ENCODE measurements around the gene CUBN. TPM values are rescaled to one million over a fixed set of nuclear protein-coding genes. Genes with fewer than 3 reads are reported as not detected.

The CUBN gene
- total and polyA plus RNA-seq, 10 of the 15 experiments (the other 5 are each of a cell fraction or from before 2014, with no cell fraction given): under 0.01 to 0.14 (median 0.02) TPM; not detected in 6

- WGBS (ENCODE audit: insufficient coverage, insufficient replicate concordance, low lambda C conversion rate, missing lambda C conversion rate): under 1% methylated on average over 6 of the region's 6 CpGs
- ATAC-seq (no peak), DNase-seq (ENCODE audit: low read depth, low spot score) (no peak), FAIRE-seq (no peak)
- ChIA-PET RAD21 (ENCODE audit: unreplicated experiment) (no interaction called here), SMC1A (ENCODE audit: uncharacterized antibody, unreplicated experiment) (no interaction called here), CTCF (no interaction called here), POLR2A (no interaction called here)
- BruUV-seq (replicated peaks): no TSS peak
- Histone ChIP-seq H3K36me3 (ENCODE audit: control insufficient read depth in 2 of 2, insufficient read depth in 2 of 2, low read length in 1 of 2) (no peaks in the 10 kb centered on the region), H3K9me3 (replicated peaks; ENCODE audit: control insufficient read depth, insufficient read depth, low read length) (no peaks in the 10 kb centered on the region), H3K4me1 (ENCODE audit: control insufficient read depth, insufficient read depth, low read length) (no peaks in the 10 kb centered on the region), H3K4me3 (no peak overlapping the region), H3K9ac (ENCODE audit: control insufficient read depth, insufficient read depth, low read length) (no peak overlapping the region), H2AFZ (ENCODE audit: control insufficient read depth, low read depth, low read length) (no peak overlapping the region), H3K4me2 (ENCODE audit: control insufficient read depth, insufficient read depth) (no peak overlapping the region), H3K27ac (ENCODE audit: control insufficient read depth, insufficient read depth) (no peak overlapping the region), H3K79me2 (ENCODE audit: control insufficient read depth, insufficient read depth, low read length) (no peaks in the 10 kb centered on the region), H3K27me3 (replicated peaks in 1 of 2; ENCODE audit: control insufficient read depth in 2 of 2, insufficient read depth in 2 of 2, low read length in 1 of 2) (no peaks in the 10 kb centered on the region), H4K20me1 (ENCODE audit: control insufficient read depth, insufficient read depth) (no peaks in the 10 kb centered on the region)
- intact Hi-C loops (cut with micrococcal nuclease; ENCODE audit: unreplicated experiment) (no loop called here), in situ Hi-C loops (cut with MboI) (no loop called here)
- no peak for TF ChIP-seq MXI1 (IDR thresholded peaks at IDR 0.05; ENCODE audit: low read depth, low read length)
- no peak for TF ChIP-seq HSF1 (IDR thresholded peaks at IDR 0.05; ENCODE audit: low read depth, low read length)
- no peak for TF ChIP-seq ZNF622 (IDR thresholded peaks at IDR 0.05)
- no peak for TF ChIP-seq IKZF2 (IDR thresholded peaks at IDR 0.05)
- no peak for TF ChIP-seq MLLT1 (IDR thresholded peaks at IDR 0.05)
- no peak for TF ChIP-seq E2F8 (IDR thresholded peaks at IDR 0.05; ENCODE audit: low read depth, partially characterized antibody)
- no peak for TF ChIP-seq EP300 (IDR thresholded peaks at IDR 0.05; ENCODE audit: borderline replicate concordance in 1 of 2, control insufficient read depth in 1 of 2, low read depth in 2 of 2, low read length in 2 of 2)
- TF ChIP-seq EGR1 (IDR thresholded peaks at IDR 0.05; ENCODE audit: borderline replicate concordance in 1 of 2, low read depth in 2 of 2, low read length in 2 of 2): no peak
- TF ChIP-seq TCF12 (IDR thresholded peaks at IDR 0.05; ENCODE audit: low read depth, low read length): no peak
- TF ChIP-seq PBX3 (IDR thresholded peaks at IDR 0.05; ENCODE audit: insufficient replicate concordance, low read depth, low read length): no peak
- no peak for TF ChIP-seq MTA3 (IDR thresholded peaks at IDR 0.05; ENCODE audit: borderline replicate concordance, low read length)
- TF ChIP-seq STAT1 (conservative IDR thresholded peaks at IDR 0.05): no peak
Observed at GRCh38 chr10:17056781-17057428, 72.7 kb downstream of the CUBN start.

All from GM12878 (cell line).